ENCODE data around the gene SFTA2.
"Not testable (repeated sequence)": the region's sequence is repeated elsewhere in the genome, so short reads cannot be mapped to it uniquely, and the experiment has no call there.

Gene SFTA2

DNA sequence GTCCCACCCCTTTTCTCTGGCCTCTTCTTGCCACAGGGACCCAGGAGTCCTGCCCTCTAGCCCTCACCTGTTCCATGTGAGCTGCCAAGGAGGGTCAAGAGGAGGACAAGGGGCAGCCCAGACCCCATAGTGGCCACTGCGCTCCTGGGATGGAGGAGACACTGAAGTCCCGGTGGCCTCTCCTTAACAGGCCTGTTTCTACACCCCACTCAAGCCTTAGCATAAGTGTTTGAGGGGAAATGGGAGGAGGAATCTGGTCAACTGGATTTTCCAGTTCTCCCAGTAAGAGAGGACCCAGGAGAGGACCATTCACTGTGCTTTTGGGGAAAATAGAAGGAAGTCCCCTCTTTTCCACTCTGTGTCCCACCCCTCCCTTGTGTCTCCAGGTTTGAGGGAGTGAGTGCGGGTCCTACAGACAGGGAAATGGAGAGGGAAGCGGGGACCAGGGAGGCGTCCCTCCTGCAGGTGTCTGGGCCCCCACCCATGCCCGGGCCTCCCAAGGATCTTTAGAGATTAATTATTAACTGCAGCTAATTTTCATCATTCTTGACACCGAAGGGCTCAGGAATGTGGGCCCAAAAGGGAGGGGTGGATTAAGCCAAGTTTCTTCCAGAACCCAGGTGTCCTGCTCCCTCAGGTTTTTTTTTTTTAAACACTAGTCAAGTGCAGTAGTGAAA lies at the start of gene SFTA2:
Gene SFTA2 (minus strand): TSS at position 202 of the 677 bp plus-strand sequence. CDS start 74 bp downstream, at position 128.
- no peak for DNase-seq

DNA sequence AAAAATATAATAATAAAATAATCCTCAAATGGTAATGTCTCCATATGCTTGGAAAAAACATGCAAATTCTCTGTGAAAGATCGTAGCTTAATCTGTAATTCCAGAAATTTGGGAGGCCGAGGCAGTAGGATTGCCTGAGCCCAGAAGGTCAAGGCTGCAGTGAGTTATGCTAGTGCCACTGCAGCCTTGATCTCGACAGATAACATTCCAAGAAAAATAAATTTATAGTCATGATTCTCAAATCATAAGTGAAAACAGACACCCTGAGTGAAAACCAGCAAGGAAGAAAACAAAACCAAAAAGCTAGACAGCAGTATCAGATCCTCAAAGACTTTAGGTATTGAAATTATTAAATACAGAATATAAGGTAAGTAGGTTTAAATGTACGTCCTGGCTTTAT lies 47.7 kb upstream of the SFTA2 start:
- DNase-seq = no peak

DNA sequence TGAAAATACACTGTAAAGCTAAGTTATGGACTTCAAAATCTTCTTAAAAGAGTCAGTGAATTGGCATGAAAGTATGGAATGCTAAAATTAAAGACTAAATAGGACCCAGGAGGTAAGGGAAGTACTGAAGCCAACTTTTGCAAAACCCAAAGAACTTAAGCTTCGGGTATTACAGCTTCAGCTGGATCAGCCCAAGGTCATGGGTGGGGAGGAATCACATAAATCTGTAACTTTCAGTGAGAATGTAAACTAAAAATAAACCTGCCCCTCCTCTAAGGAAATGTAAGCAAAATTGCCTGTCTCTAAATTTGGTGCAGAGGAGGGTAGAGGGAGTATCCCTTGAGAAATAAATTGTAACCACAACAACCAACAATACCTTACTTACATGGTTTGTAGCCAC lies 47.2 kb upstream of the SFTA2 start:
- no peak for DNase-seq

GRCh38 chr6:30974490-30975252 lies 42.7 kb upstream of the SFTA2 start:
- no peak for DNase-seq

DNA sequence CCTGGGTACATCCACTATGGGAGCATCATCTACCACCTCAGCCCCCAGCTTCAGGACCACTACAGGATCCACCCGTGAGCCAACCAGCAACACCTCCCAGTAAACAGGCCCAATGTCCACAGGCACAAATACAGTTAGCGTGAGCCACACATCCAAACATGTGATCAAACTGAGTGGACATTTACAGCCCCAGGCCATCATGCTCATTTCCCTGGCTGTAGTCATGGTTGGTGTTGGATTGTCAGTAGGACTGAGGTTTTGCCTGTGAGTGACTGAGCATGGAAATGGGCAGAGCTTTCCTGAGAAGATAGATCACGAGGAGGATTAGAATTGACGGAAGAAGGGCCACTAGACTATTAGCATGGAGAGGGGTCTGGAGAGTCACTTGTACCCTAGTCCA lies 40.8 kb upstream of the SFTA2 start:
- DNase-seq = no peak

- no peak for DNase-seq
Observed at GRCh38 chr6:30970946-30971345, 39.0 kb upstream of the SFTA2 start.

- DNase-seq = not testable (repeated sequence)
Observed at GRCh38 chr6:30969171-30969570, 37.2 kb upstream of the SFTA2 start.

DNA sequence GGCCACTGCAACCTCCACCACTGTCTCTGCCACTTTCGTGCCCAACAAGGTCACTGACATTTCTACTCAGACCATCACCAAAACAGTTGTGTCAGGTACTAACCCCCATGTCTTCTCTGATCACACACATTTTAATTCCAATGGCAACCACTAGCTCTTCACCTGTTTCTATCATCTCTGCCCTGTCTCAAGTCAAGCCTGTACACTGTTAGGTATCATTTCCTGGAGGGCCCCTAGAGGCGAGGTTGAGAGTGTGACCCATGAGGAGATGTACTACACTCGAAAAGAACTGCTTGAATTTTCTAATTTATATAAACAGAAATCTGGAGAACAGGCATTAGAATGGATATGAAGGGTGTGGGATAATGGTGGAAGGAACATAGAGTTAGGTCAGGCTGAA lies 34.2 kb upstream of the SFTA2 start:
- no peak for DNase-seq

GRCh38 chr6:30965140-30965601 lies 33.2 kb upstream of the SFTA2 start:
- no peak for DNase-seq

- no peak for DNase-seq
Observed at GRCh38 chr6:30964075-30964474, 32.1 kb upstream of the SFTA2 start.

GRCh38 chr6:30963641-30964040 lies 31.7 kb upstream of the SFTA2 start:
- DNase-seq = no peak

DNA sequence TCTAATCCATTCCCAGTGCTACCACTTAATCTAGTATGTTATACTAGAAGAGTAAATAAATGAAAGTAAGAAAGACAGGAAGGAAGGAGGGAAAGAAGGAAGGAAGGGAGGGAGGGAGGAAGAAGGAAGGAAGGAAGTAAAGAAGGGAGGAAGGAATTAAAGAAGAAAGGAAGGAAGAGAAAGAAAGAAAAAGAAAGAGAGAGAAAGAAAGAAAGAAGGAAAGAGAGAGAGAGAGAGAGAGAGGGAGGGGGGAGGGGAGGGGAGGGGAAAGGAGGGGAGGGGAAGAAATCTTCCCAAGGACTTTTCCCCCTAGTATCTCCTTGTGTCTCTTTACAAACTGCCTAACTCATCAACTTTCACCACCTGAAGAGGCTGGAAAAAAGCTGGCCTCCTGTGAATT lies 30.7 kb upstream of the SFTA2 start:
- DNase-seq = no peak

- no peak for DNase-seq
Observed at GRCh38 chr6:30960907-30961673, 29.1 kb upstream of the SFTA2 start.

DNA sequence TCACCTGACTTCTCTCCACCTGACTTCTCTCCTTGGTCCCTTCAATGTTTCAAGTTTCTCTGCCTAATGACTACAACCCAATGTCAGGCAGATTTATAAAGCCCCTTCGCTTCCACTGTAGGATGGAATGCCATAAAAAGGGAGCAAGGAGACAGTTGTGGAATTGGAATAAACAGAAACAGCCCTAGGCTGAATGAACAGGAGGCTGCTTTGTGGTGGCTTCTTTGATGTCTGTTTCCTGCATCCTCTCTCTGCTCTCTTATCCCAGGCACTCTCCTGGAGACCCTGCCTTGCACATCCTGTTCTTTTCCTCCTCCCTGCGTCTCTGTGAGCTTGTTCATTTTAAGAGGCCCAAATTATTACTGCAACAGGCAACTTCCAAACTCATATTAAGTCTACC lies 25.7 kb upstream of the SFTA2 start:
- no peak for DNase-seq

GRCh38 chr6:30955367-30956042 lies 23.5 kb upstream of the SFTA2 start:
- peak; percentile 10 for DNase-seq

DNA sequence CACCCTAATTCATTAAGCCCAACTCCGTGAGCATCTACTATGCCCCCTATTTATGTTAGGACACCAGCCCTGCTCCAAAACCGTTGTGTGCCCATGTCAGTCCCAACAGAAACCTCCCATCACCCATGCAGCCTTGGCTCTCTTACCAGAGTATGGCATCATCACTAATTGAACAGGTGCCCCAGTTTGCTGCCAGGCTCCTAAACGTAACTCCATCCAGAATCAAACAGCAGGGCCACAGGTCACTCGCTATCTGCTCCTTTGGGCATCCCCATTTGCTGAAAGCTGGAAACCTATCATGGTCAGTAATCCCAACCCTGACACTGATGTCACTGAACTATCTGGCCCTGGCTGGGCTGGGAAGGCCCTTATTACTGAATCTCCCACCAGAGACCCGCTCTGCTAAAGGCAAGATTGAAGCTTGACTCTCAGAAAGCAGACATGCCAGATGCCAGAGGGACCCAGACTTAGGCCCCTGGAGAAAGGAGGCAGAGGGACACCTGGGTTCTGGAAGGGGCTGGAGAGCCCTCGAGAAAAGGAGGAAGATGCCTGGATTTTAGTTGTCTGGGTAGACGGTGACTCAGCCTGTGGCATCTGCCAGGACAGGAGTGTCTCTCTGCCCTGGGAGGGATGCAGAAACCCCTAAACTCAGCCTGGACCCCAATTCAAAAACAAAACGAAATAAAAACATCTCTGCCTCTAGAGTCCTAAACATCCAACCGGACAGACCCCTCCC lies 22.8 kb upstream of the SFTA2 start:
- no peak for DNase-seq

DNA sequence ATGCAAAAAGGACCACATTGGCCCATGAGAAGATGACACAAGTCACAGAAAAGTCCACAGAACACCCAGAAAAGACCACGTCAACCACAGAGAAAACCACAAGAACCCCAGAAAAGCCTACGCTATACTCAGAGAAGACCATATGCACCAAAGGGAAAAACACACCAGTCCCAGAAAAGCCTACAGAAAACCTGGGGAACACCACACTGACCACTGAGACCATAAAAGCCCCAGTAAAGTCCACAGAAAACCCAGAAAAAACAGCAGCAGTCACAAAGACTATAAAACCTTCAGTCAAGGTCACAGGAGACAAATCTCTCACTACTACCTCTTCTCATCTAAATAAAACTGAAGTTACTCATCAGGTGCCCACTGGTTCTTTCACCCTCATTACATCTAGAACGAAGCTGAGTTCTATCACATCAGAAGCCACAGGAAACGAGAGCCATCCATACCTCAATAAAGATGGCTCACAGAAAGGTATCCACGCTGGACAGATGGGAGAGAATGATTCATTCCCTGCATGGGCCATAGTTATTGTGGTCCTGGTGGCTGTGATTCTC lies 20.0 kb upstream of the SFTA2 start:
- no peak for DNase-seq

GRCh38 chr6:30948811-30949210 lies 16.8 kb upstream of the SFTA2 start:
- no peak for DNase-seq

DNA sequence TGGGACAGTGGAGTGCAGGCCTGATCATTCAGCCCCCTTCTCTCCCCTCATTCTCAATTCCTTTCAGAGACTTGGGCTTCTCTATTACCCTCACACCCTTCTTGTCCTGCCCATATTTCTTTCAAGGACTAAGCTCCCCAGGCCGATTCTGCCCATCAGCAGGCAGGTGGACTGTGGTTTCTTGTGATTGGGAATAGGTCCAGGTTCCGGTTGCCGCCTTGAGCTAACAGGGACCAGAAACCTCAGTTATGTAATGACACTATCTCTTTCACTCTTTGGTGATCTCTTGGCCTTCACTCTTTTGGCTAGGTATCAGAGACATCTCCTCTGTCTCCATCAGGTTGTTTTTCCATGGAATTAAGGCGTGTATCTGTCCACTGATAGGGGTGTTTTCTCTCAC lies 15.3 kb upstream of the SFTA2 start:
- DNase-seq = no peak

- no peak for DNase-seq
Observed at GRCh38 chr6:30945281-30945680, 13.3 kb upstream of the SFTA2 start.

GRCh38 chr6:30944051-30944450 lies 12.1 kb upstream of the SFTA2 start:
- no peak for DNase-seq
